ENCODE results near the gene TMEM89. TPM values are rescaled to one million over a fixed set of nuclear protein-coding genes. Genes with fewer than 3 reads are reported as not detected.
A peak's percentile ranks its signal among the peaks of the same experiment; 100 is the strongest.

The TMEM89 gene
- polyA plus RNA-seq, 2 of the 4 experiments (the other 2 are of a cell fraction): not detected

GRCh38 chr3:48571938-48572337 is 49.6 kb downstream of the TMEM89 start:
- H3K4me3 ChIP-seq: no peak overlapping the region
- peak overlapping the region in 1 of 2 experiments; percentile 28; a peak in 1 of 6 replicates for H3K27ac ChIP-seq
- CTCF ChIA-PET: no interaction called here
- H3K9me3 ChIP-seq: no peaks in the 10 kb centered on the region
- POLR2A ChIA-PET: interaction anchor here (0.5 kb wide), 1 partner anchor 8 kb away, joined by 4 read pairs; no protein-coding TSS in a partner anchor
- peaks cover 19% of the 10 kb centered on the region for H3K4me1 ChIP-seq
- TF ChIP-seq FOSL2 (IDR thresholded peaks at IDR 0.05): no peak
- no peak for TF ChIP-seq FOSL2 (CRISPR knock-in tag; IDR thresholded peaks at IDR 0.05)
- TF ChIP-seq ZC3H11A (IDR thresholded peaks at IDR 0.05): no peak
- no peak for TF ChIP-seq MAZ (IDR thresholded peaks at IDR 0.05; ENCODE audit: borderline replicate concordance, low read depth, low read length)
- TF ChIP-seq SMC3 (IDR thresholded peaks at IDR 0.05): no peak
- no peak for TF ChIP-seq GATA3 (IDR thresholded peaks at IDR 0.05; ENCODE audit: borderline replicate concordance)
- TF ChIP-seq BHLHE40 (IDR thresholded peaks at IDR 0.05; ENCODE audit: low read depth, low read length): no peak
- no peak for TF ChIP-seq EHF (CRISPR knock-in tag; IDR thresholded peaks at IDR 0.05)
- TF ChIP-seq NR3C1 (IDR thresholded peaks at IDR 0.05): no peak
- no peak for TF ChIP-seq HMGXB4 (CRISPR knock-in tag; IDR thresholded peaks at IDR 0.05; ENCODE audit: borderline replicate concordance)
- no peak for TF ChIP-seq RCOR1 (IDR thresholded peaks at IDR 0.05; ENCODE audit: low read depth, low read length)
- no peak for TF ChIP-seq PBX3 (IDR thresholded peaks at IDR 0.05)
- TF ChIP-seq E2F6 (IDR thresholded peaks at IDR 0.05; ENCODE audit: borderline replicate concordance, low read depth): no peak
- TF ChIP-seq KDM5A (IDR thresholded peaks at IDR 0.05): no peak
- TF ChIP-seq SREBF2 (IDR thresholded peaks at IDR 0.05): no peak
- TF ChIP-seq ZSCAN20 (CRISPR knock-in tag; IDR thresholded peaks at IDR 0.05): no peak
- no peak for TF ChIP-seq JUN (IDR thresholded peaks at IDR 0.05)
- TF ChIP-seq RARB (CRISPR knock-in tag; IDR thresholded peaks at IDR 0.05): no peak
- TF ChIP-seq JUNB (IDR thresholded peaks at IDR 0.05): no peak
- no peak for TF ChIP-seq HOXB5 (CRISPR knock-in tag; IDR thresholded peaks at IDR 0.05)
- DNase-seq (ENCODE audit: low read depth in 1 of 2, low spot score in 1 of 2) (no peak), FAIRE-seq (no peak), ATAC-seq (no peak)
- 89% methylated on average over 9 of the region's 12 CpGs for WGBS (ENCODE audit: missing lambda C conversion rate)
- H3K4me2 ChIP-seq: no peak overlapping the region

Other genes starting within 250 kb of the TMEM89 start
- not detected in 2 replicates for gene FBXW12, start 249.6 kb downstream of the TMEM89 start, polyA plus RNA-seq (2011; rRNA removed)
- gene FBXW12, start 249.6 kb downstream of the TMEM89 start, polyA plus RNA-seq (2017; fragmentation: RNase III; extraction: RNeasy Plus Mini Kit Qiagen cat#74134 plus additional on column Dnase treatment): not detected in 3 replicates
- 10.0 and 12.6 TPM in 2 replicates for gene PLXNB1, start 191.7 kb downstream of the TMEM89 start, polyA plus RNA-seq (2011; rRNA removed)
- 16.7 to 20.9 TPM (median 20.5 TPM) in 3 replicates for gene PLXNB1, start 191.7 kb downstream of the TMEM89 start, polyA plus RNA-seq (2017; fragmentation: RNase III; extraction: RNeasy Plus Mini Kit Qiagen cat#74134 plus additional on column Dnase treatment)
- gene CCDC51, start 181.7 kb downstream of the TMEM89 start, polyA plus RNA-seq (2011; rRNA removed): 19.8 and 22.9 TPM in 2 replicates
- gene CCDC51, start 181.7 kb downstream of the TMEM89 start, polyA plus RNA-seq (2017; fragmentation: RNase III; extraction: RNeasy Plus Mini Kit Qiagen cat#74134 plus additional on column Dnase treatment): 24.6 to 26.7 TPM (median 25.7 TPM) in 3 replicates
- gene TMA7, start 181.5 kb downstream of the TMEM89 start, polyA plus RNA-seq (2011; rRNA removed): 139 and 303 TPM in 2 replicates
- gene TMA7, start 181.5 kb downstream of the TMEM89 start, polyA plus RNA-seq (2017; fragmentation: RNase III; extraction: RNeasy Plus Mini Kit Qiagen cat#74134 plus additional on column Dnase treatment): 417 to 485 TPM (median 420 TPM) in 3 replicates
- gene ATRIP, start 175.0 kb downstream of the TMEM89 start, polyA plus RNA-seq (2011; rRNA removed): 8.5 and 9.4 TPM in 2 replicates
- gene ATRIP, start 175.0 kb downstream of the TMEM89 start, polyA plus RNA-seq (2017; fragmentation: RNase III; extraction: RNeasy Plus Mini Kit Qiagen cat#74134 plus additional on column Dnase treatment): 5.8 to 6.6 TPM (median 6.1 TPM) in 3 replicates
- 94.3 and 104 TPM in 2 replicates for gene SHISA5, start 117.6 kb downstream of the TMEM89 start, polyA plus RNA-seq (2011; rRNA removed)
- gene SHISA5, start 117.6 kb downstream of the TMEM89 start, polyA plus RNA-seq (2017; fragmentation: RNase III; extraction: RNeasy Plus Mini Kit Qiagen cat#74134 plus additional on column Dnase treatment): 86.8 to 90.1 TPM (median 87.5 TPM) in 3 replicates
- gene PFKFB4, start 65.0 kb downstream of the TMEM89 start, polyA plus RNA-seq (2011; rRNA removed): 8.4 and 15.0 TPM in 2 replicates
- 19.6 to 21.1 TPM (median 20.9 TPM) in 3 replicates for gene PFKFB4, start 65.0 kb downstream of the TMEM89 start, polyA plus RNA-seq (2017; fragmentation: RNase III; extraction: RNeasy Plus Mini Kit Qiagen cat#74134 plus additional on column Dnase treatment)
- 4.0 and 7.2 TPM in 2 replicates for gene UCN2, start 58.0 kb downstream of the TMEM89 start, polyA plus RNA-seq (2011; rRNA removed)
- gene UCN2, start 58.0 kb downstream of the TMEM89 start, polyA plus RNA-seq (2017; fragmentation: RNase III; extraction: RNeasy Plus Mini Kit Qiagen cat#74134 plus additional on column Dnase treatment): 14.1 to 15.9 TPM (median 15.6 TPM) in 3 replicates
- 36.5 and 63.0 TPM in 2 replicates for gene COL7A1, start 26.4 kb downstream of the TMEM89 start, polyA plus RNA-seq (2011; rRNA removed)
- 213 to 273 TPM (median 240 TPM) in 3 replicates for gene COL7A1, start 26.4 kb downstream of the TMEM89 start, polyA plus RNA-seq (2017; fragmentation: RNase III; extraction: RNeasy Plus Mini Kit Qiagen cat#74134 plus additional on column Dnase treatment)
- gene UQCRC1, start 12.1 kb downstream of the TMEM89 start, polyA plus RNA-seq (2011; rRNA removed): 279 and 338 TPM in 2 replicates
- gene UQCRC1, start 12.1 kb downstream of the TMEM89 start, polyA plus RNA-seq (2017; fragmentation: RNase III; extraction: RNeasy Plus Mini Kit Qiagen cat#74134 plus additional on column Dnase treatment): 233 to 256 TPM (median 254 TPM) in 3 replicates
- gene SLC26A6, start 13.7 kb upstream of the TMEM89 start, polyA plus RNA-seq (2011; rRNA removed): 12.5 and 12.7 TPM in 2 replicates
- gene SLC26A6, start 13.7 kb upstream of the TMEM89 start, polyA plus RNA-seq (2017; fragmentation: RNase III; extraction: RNeasy Plus Mini Kit Qiagen cat#74134 plus additional on column Dnase treatment): 20.0 to 25.5 TPM (median 23.2 TPM) in 3 replicates
- gene CELSR3, start 41.1 kb upstream of the TMEM89 start, polyA plus RNA-seq (2011; rRNA removed): 2.2 and 3.2 TPM in 2 replicates
- 4.6 to 5.2 TPM (median 4.8 TPM) in 3 replicates for gene CELSR3, start 41.1 kb upstream of the TMEM89 start, polyA plus RNA-seq (2017; fragmentation: RNase III; extraction: RNeasy Plus Mini Kit Qiagen cat#74134 plus additional on column Dnase treatment)
- gene NCKIPSD, start 64.1 kb upstream of the TMEM89 start, polyA plus RNA-seq (2011; rRNA removed): 10.2 and 13.6 TPM in 2 replicates
- gene NCKIPSD, start 64.1 kb upstream of the TMEM89 start, polyA plus RNA-seq (2017; fragmentation: RNase III; extraction: RNeasy Plus Mini Kit Qiagen cat#74134 plus additional on column Dnase treatment): 10.8 to 13.2 TPM (median 10.9 TPM) in 3 replicates
- 78.4 and 81.3 TPM in 2 replicates for gene IP6K2, start 95.5 kb upstream of the TMEM89 start, polyA plus RNA-seq (2011; rRNA removed)
- gene IP6K2, start 95.5 kb upstream of the TMEM89 start, polyA plus RNA-seq (2017; fragmentation: RNase III; extraction: RNeasy Plus Mini Kit Qiagen cat#74134 plus additional on column Dnase treatment): 55.6 to 67.1 TPM (median 61.9 TPM) in 3 replicates
- gene PRKAR2A, start 226.1 kb upstream of the TMEM89 start, polyA plus RNA-seq (2011; rRNA removed): 15.3 and 16.2 TPM in 2 replicates
- 17.2 to 18.8 TPM (median 18.4 TPM) in 3 replicates for gene PRKAR2A, start 226.1 kb upstream of the TMEM89 start, polyA plus RNA-seq (2017; fragmentation: RNase III; extraction: RNeasy Plus Mini Kit Qiagen cat#74134 plus additional on column Dnase treatment)